Fibroblast of lung (primary cell): ENCODE data around the gene ZNF563. TPM values are rescaled to one million over a fixed set of nuclear protein-coding genes. Genes with fewer than 3 reads are reported as not detected.

Experiments
- DNase-seq, 2 donors: peaks; one replicate each; pipeline versions ENCODE4 v3.0.0 to v3.0.0-alpha.2; 2010; ENCODE audit warnings: low read depth in 2 of 2
- H2AFZ ChIP-seq: 2 replicates; pipeline ENCODE4 v1.5.1; 2012; ENCODE audit warnings: low read length, control low read depth, inconsistent platforms
- H3K27ac ChIP-seq: 2 replicates; pipeline ENCODE4 v1.5.1; 2011; ENCODE audit warnings: low read length, control low read depth; ENCODE audit not compliant: insufficient read depth
- H3K27me3 ChIP-seq: 2 replicates; pipeline ENCODE4 v1.5.1; 2011; ENCODE audit warnings: mild to moderate bottlenecking, low read length; ENCODE audit not compliant: control insufficient read depth, insufficient read depth
- H3K36me3 ChIP-seq: 2 replicates; pipeline ENCODE4 v1.5.1; 2011; ENCODE audit warnings: low read length; ENCODE audit not compliant: control insufficient read depth, insufficient read depth
- H3K4me1 ChIP-seq: 2 replicates; pipeline ENCODE4 v1.5.1; 2011; ENCODE audit warnings: low read length; ENCODE audit not compliant: control insufficient read depth, insufficient read depth; ENCODE audit errors: extremely low read depth
- H3K4me2 ChIP-seq: 2 replicates; pipeline ENCODE4 v1.5.1; 2011; ENCODE audit warnings: low read length, control low read depth; ENCODE audit not compliant: insufficient read depth; ENCODE audit errors: extremely low read depth
- H3K4me3 ChIP-seq, 4 experiments: fragments of 200-600 bp in 1 of 4; sonication (generic) in 1 of 4; replicated peaks in 1 of 4; 2 replicates each; pipeline ENCODE4 v1.5.1; 2011 to 2016; ENCODE audit warnings: low read length in 4 of 4, low read depth in 3 of 4, mild to moderate bottlenecking in 3 of 4, control low read depth in 2 of 4, inconsistent platforms in 1 of 4, mixed read lengths in 1 of 4; ENCODE audit not compliant: insufficient read depth in 1 of 4; ENCODE audit errors: control extremely low read depth in 1 of 4
- H3K79me2 ChIP-seq: 2 replicates; pipeline ENCODE4 v1.5.1; 2012; ENCODE audit warnings: mild to moderate bottlenecking, low read length, inconsistent platforms; ENCODE audit not compliant: control insufficient read depth, insufficient read depth
- H3K9ac ChIP-seq: 2 replicates; pipeline ENCODE4 v1.5.1; 2011; ENCODE audit warnings: mild to moderate bottlenecking, low read length, control low read depth; ENCODE audit not compliant: insufficient read depth
- H3K9me3 ChIP-seq: 2 replicates; pipeline ENCODE4 v1.5.1; 2012; ENCODE audit warnings: low read depth, low read length; ENCODE audit not compliant: control insufficient read depth, insufficient read depth
- H4K20me1 ChIP-seq: 2 replicates; pipeline ENCODE4 v1.5.1; 2011; ENCODE audit warnings: low read length; ENCODE audit not compliant: control insufficient read depth, insufficient read depth; ENCODE audit errors: extremely low read depth
- EZH2 ChIP-seq: IDR thresholded peaks from 2 replicates; pipeline ENCODE4 v1.5.1; 2012; ENCODE audit warnings: low read length, control low read depth, mild to moderate bottlenecking; ENCODE audit errors: missing control alignments
- polyA plus RNA-seq, 2 donors: library from polyadenylated mRNA; depleted of rRNA in 1 of 2; stranded (reverse) in 1 of 2; unstranded in 1 of 2; fragments of >200 nt; gene quantifications; 2 replicates each; pipeline ENCODE4 v1.2.1, GENCODE V29; 2011 to 2012; ENCODE audit warnings: missing spikeins in 1 of 2
- total RNA-seq: library from RNA; depleted of rRNA; stranded (reverse); fragments of >200 nt; gene quantifications from 2 replicates; pipeline ENCODE4 v1.2.1, GENCODE V29; 2014
- TF ChIP-seq, protein P1 (sequence below), 2 donors: IDR thresholded peaks in 1 of 2; conservative IDR thresholded peaks in 1 of 2; 1 replicate in 1 of 2; 2 replicates in 1 of 2; pipeline ENCODE4 v1.5.1; 2011 to 2012; ENCODE audit warnings: low read length in 2 of 2, control low read depth in 1 of 2, inconsistent platforms in 1 of 2, low read depth in 1 of 2, mild to moderate bottlenecking in 1 of 2

The ZNF563 gene
- total and polyA plus RNA-seq, 2 donors (not counting 1 experiment from before 2014, with no cell fraction given): 2.1 to 5.3 TPM

DNA sequence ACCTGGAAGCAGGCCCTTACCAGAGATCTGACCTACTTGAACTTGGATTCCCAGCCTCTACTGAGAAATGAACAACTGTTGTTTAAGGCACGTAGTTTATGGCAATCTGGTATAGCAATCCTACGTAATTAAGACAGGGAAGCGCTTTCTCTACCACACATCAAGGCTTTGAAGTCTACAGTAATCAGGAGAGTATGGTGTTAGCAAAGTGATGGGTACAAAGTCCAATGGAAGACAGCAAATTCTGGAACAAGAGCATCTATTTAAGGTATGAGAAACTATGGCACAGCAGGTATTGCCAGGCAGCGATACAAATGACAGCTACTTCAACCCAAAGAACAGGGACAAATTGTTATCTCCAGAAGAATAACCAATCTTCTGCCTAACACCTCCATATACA, 3.1 kb downstream of the ZNF563 start:
- no peak overlapping the region for H2AFZ ChIP-seq
- no peak overlapping the region for H3K4me3 ChIP-seq
- H3K36me3 ChIP-seq: no peaks in the 10 kb centered on the region
- TF ChIP-seq, protein P1, sequence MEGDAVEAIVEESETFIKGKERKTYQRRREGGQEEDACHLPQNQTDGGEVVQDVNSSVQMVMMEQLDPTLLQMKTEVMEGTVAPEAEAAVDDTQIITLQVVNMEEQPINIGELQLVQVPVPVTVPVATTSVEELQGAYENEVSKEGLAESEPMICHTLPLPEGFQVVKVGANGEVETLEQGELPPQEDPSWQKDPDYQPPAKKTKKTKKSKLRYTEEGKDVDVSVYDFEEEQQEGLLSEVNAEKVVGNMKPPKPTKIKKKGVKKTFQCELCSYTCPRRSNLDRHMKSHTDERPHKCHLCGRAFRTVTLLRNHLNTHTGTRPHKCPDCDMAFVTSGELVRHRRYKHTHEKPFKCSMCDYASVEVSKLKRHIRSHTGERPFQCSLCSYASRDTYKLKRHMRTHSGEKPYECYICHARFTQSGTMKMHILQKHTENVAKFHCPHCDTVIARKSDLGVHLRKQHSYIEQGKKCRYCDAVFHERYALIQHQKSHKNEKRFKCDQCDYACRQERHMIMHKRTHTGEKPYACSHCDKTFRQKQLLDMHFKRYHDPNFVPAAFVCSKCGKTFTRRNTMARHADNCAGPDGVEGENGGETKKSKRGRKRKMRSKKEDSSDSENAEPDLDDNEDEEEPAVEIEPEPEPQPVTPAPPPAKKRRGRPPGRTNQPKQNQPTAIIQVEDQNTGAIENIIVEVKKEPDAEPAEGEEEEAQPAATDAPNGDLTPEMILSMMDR (conservative IDR thresholded peaks at IDR 0.05 in 1 of 2, IDR thresholded peaks at IDR 0.05 in 1 of 2; ENCODE audit: low read depth in 1 of 2, low read length in 2 of 2): no peak
- no peak for TF ChIP-seq EZH2
- peaks cover 6% of the 10 kb centered on the region for H3K4me1 ChIP-seq
- no peak overlapping the region for H3K27ac ChIP-seq
- no peaks in the 10 kb centered on the region for H3K79me2 ChIP-seq
- no peaks in the 10 kb centered on the region for H3K27me3 ChIP-seq
- no peak for DNase-seq
- H3K4me2 ChIP-seq: no peak overlapping the region
- no peak overlapping the region for H3K9ac ChIP-seq
- H3K9me3 ChIP-seq: no peaks in the 10 kb centered on the region
- H4K20me1 ChIP-seq: no peaks in the 10 kb centered on the region

DNA sequence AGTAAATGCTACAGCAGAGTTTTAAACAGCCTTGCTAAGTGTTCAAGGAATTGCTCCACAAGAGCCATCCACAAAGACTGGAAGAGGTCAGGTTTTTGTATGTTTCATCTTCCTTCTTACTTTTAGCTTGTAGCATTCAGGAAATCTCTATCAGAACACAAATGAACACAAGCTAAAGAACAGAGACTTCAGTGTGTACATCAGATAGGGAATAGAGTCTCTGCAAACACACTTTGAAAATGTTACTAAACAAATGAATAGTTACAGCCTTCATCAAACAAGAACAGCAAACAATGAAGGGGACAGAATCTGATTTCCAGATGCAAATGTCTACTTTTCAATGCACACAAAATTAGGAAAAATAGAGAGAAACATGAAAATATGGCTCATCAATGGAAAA, 7.7 kb downstream of the ZNF563 start:
- no peaks in the 10 kb centered on the region for H3K27me3 ChIP-seq
- H3K4me2 ChIP-seq: no peak overlapping the region
- TF ChIP-seq EZH2: no peak
- TF ChIP-seq, protein P1 (conservative IDR thresholded peaks at IDR 0.05 in 1 of 2, IDR thresholded peaks at IDR 0.05 in 1 of 2; ENCODE audit: low read depth in 1 of 2, low read length in 2 of 2): no peak
- H3K27ac ChIP-seq: no peak overlapping the region
- no peak for DNase-seq
- H3K9ac ChIP-seq: no peak overlapping the region
- H3K36me3 ChIP-seq: no peaks in the 10 kb centered on the region
- H4K20me1 ChIP-seq: no peaks in the 10 kb centered on the region
- no peak overlapping the region for H3K4me3 ChIP-seq
- H3K4me1 ChIP-seq: no peaks in the 10 kb centered on the region
- H2AFZ ChIP-seq: no peak overlapping the region
- H3K79me2 ChIP-seq: no peaks in the 10 kb centered on the region
- H3K9me3 ChIP-seq: no peaks in the 10 kb centered on the region

DNA sequence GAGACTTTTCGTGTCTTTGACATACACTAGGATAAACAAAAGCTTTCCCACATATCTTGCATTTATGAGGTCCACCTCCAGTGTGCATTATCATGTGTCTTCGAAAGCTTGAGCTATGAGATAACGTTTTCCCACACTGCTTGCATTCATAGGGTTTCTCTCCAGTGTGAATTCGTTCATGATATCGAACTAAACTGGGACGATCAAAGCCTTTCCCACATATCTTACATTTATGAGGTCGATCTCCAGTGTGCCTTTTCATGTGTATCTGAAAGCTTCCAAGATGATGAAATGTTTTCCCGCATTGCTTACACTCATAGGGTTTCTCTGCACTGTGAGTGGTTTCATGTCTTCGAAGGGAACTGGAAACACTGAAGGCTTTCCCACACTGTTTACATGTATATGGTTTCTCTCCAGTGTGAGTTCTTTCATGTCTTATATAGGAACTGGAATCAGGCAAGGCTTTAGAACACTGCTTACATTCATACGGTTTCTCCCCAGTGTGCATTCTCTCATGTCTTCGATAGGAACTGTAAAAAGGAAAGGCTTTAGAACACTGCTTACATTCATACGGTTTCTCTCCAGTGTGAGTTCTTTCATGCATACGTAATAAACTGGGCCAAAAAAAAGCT, 14.5 kb downstream of the ZNF563 start:
- Histone ChIP-seq H3K79me2 (no peaks in the 10 kb centered on the region), H3K27me3 (no peaks in the 10 kb centered on the region)
- TF ChIP-seq, protein P1 (conservative IDR thresholded peaks at IDR 0.05 in 1 of 2, IDR thresholded peaks at IDR 0.05 in 1 of 2; ENCODE audit: low read depth in 1 of 2, low read length in 2 of 2): no peak
- TF ChIP-seq EZH2: no peak

More for the DNA sequence above, 14.5 kb downstream of the ZNF563 start:
- Histone ChIP-seq H4K20me1 (no peaks in the 10 kb centered on the region), H3K9ac (no peak overlapping the region), H3K4me2 (no peak overlapping the region), H3K27ac (no peak overlapping the region), H3K36me3 (no peaks in the 10 kb centered on the region), H3K9me3 (peaks cover 3% of the 10 kb centered on the region), H2AFZ (no peak overlapping the region), H3K4me1 (no peaks in the 10 kb centered on the region), H3K4me3 (no peak overlapping the region)
- no peak for DNase-seq
